CD4-positive, alpha-beta T cell treated with Interleukin-15 for 1 hour (primary cell): ENCODE results near the gene S1PR3.
A peak's percentile ranks its signal among the peaks of the same experiment; 100 is the strongest.

ENCODE experiments used
- DNase-seq: peaks from one replicate; pipeline ENCODE4 v3.0.0-alpha.2; 2020

Gene S1PR3

GRCh38 chr9:89010526-89011111, 19.4 kb downstream of the S1PR3 start:
- no peak for DNase-seq

- no peak for DNase-seq
Observed at GRCh38 chr9:89011683-89012082, 20.4 kb downstream of the S1PR3 start.

- no peak for DNase-seq
Observed at GRCh38 chr9:89012294-89013042, 21.2 kb downstream of the S1PR3 start.

- no peak for DNase-seq
Observed at GRCh38 chr9:89013660-89014059, 22.4 kb downstream of the S1PR3 start.

GRCh38 chr9:89014153-89014552, 22.9 kb downstream of the S1PR3 start:
- DNase-seq, result no peak

GRCh38 chr9:89015336-89015735, 24.1 kb downstream of the S1PR3 start:
- no peak for DNase-seq

GRCh38 chr9:89020754-89021153, 29.5 kb downstream of the S1PR3 start:
- no peak for DNase-seq

GRCh38 chr9:89021154-89021803, 30.0 kb downstream of the S1PR3 start:
- no peak for DNase-seq

GRCh38 chr9:89022001-89022759, 30.9 kb downstream of the S1PR3 start:
- no peak for DNase-seq

- no peak for DNase-seq
Observed at GRCh38 chr9:89022902-89023301, 31.6 kb downstream of the S1PR3 start.

GRCh38 chr9:89023740-89024139, 32.5 kb downstream of the S1PR3 start:
- no peak for DNase-seq

GRCh38 chr9:89024727-89025126, 33.5 kb downstream of the S1PR3 start:
- no peak for DNase-seq

- DNase-seq, result no peak
Observed at GRCh38 chr9:89025553-89025952, 34.3 kb downstream of the S1PR3 start.

GRCh38 chr9:89026876-89027275, 35.6 kb downstream of the S1PR3 start:
- DNase-seq, result no peak

- no peak for DNase-seq
Observed at GRCh38 chr9:89029788-89030187, 38.5 kb downstream of the S1PR3 start.

- no peak for DNase-seq
Observed at GRCh38 chr9:89032173-89032572, 40.9 kb downstream of the S1PR3 start.

- no peak for DNase-seq
Observed at GRCh38 chr9:89032661-89033060, 41.4 kb downstream of the S1PR3 start.

- no peak for DNase-seq
Observed at GRCh38 chr9:89036383-89036782, 45.1 kb downstream of the S1PR3 start.

- peak; percentile 57 for DNase-seq
Observed at GRCh38 chr9:89036891-89037290, 45.6 kb downstream of the S1PR3 start.

GRCh38 chr9:89037346-89037745, 46.1 kb downstream of the S1PR3 start:
- DNase-seq, result no peak

GRCh38 chr9:89037891-89038290, 46.6 kb downstream of the S1PR3 start:
- no peak for DNase-seq

GRCh38 chr9:89038382-89039103, 47.3 kb downstream of the S1PR3 start:
- DNase-seq, result no peak

GRCh38 chr9:89039104-89039465, 47.8 kb downstream of the S1PR3 start:
- no peak for DNase-seq
